ENCODE data around the gene RUNX2. TPM values are rescaled to one million over a fixed set of nuclear protein-coding genes. Genes with fewer than 3 reads are reported as not detected.

Gene RUNX2
- total and polyA plus RNA-seq, 9 of the 15 experiments (the other 6 are each of a cell fraction or from before 2014, with no cell fraction given) = 0.29 to 1.00 (median 0.43) TPM

- TF ChIP-seq ZNF699 (CRISPR knock-in tag; IDR thresholded peaks at IDR 0.05; ENCODE audit: insufficient replicate concordance) (no peak), DACH1 (IDR thresholded peaks at IDR 0.05; ENCODE audit: partially characterized antibody) (no peak), TCF7L2 (IDR thresholded peaks at IDR 0.05; ENCODE audit: low read depth, low read length) (no peak), RNF2 (IDR thresholded peaks at IDR 0.05) (no peak), SMARCB1 (IDR thresholded peaks at IDR 0.05; ENCODE audit: insufficient read length, low read depth) (no peak), ZNF41 (CRISPR knock-in tag; conservative IDR thresholded peaks at IDR 0.05) (no peak)
Observed at GRCh38 chr6:45663251-45664221, 335.4 kb downstream of the RUNX2 start (continued).

- Histone ChIP-seq H3K4me2 (ENCODE audit: insufficient read depth, low read length) (no peak overlapping the region), H4K20me1 (replicated peaks; ENCODE audit: control insufficient read depth, insufficient read depth, low read length) (no peaks in the 10 kb centered on the region), H3K36me3 (ENCODE audit: control insufficient read depth, insufficient read depth, low read length) (no peaks in the 10 kb centered on the region), H2AFZ (ENCODE audit: low read depth, low read length) (no peak overlapping the region), H3K4me1 (replicated peaks in 1 of 2; ENCODE audit: control insufficient read depth in 2 of 2, insufficient read depth in 2 of 2, low read length in 2 of 2) (peaks cover 0 to 9% of the 10 kb centered on the region in 2 experiments; a peak in 1 of 5 replicates), H3K9ac (ENCODE audit: insufficient read depth in 1 of 2, low read depth in 2 of 2, low read length in 2 of 2) (no peak overlapping the region), H3K4me3 (no peak overlapping the region), H3K27ac (ENCODE audit: extremely low read depth, low read depth, low read length) (no peak overlapping the region), H3K9me3 (replicated peaks; ENCODE audit: control insufficient read depth, insufficient read depth, low read depth, low read length) (no peaks in the 10 kb centered on the region), H3K9me1 (ENCODE audit: control insufficient read depth, insufficient read depth, low read length) (no peaks in the 10 kb centered on the region), H3K79me2 (ENCODE audit: control insufficient read depth, insufficient read depth, low read length) (no peaks in the 10 kb centered on the region), H3K27me3 (ENCODE audit: control insufficient read depth in 2 of 2, insufficient read depth in 2 of 2, low read length in 2 of 2) (peaks cover 34 to 65% of the 10 kb centered on the region in 2 experiments)
- in situ Hi-C loops (cut with MboI) (no loop called here), intact Hi-C loops (cut with micrococcal nuclease) (no loop called here)
- POLR2A ChIA-PET = no interaction called here
- no peak for FAIRE-seq
- ATAC-seq = no peak
- 3% methylated on average over 6 of the region's 6 CpGs for WGBS (ENCODE audit: insufficient coverage, low coverage, missing lambda C conversion rate)
- no peak for DNase-seq (ENCODE audit: extremely low read depth in 1 of 4, low spot score in 3 of 4)
- CTCF ChIA-PET (ENCODE audit: low intra/inter-chr PET ratio) = no interaction called here
- BruUV-seq (replicated peaks) = no TSS peak
- TF ChIP-seq ZNF263 (CRISPR knock-in tag; IDR thresholded peaks at IDR 0.05; ENCODE audit: borderline replicate concordance) (no peak), KLF1 (tag; IDR thresholded peaks at IDR 0.05) (no peak), ZNF212 (CRISPR knock-in tag; IDR thresholded peaks at IDR 0.05) (no peak), DLX4 (CRISPR knock-in tag; IDR thresholded peaks at IDR 0.05) (no peak), MBD2 (IDR thresholded peaks at IDR 0.05; ENCODE audit: borderline replicate concordance, low read depth) (no peak), CUX1 (CRISPR knock-in tag; IDR thresholded peaks at IDR 0.05) (no peak), FOXA1 (IDR thresholded peaks at IDR 0.05; ENCODE audit: borderline replicate concordance) (no peak), ESRRB (CRISPR knock-in tag; IDR thresholded peaks at IDR 0.05; ENCODE audit: borderline replicate concordance) (no peak), SP1 (CRISPR knock-in tag; IDR thresholded peaks at IDR 0.05) (no peak), PML (IDR thresholded peaks at IDR 0.05; ENCODE audit: low read length) (no peak)
Observed at GRCh38 chr6:45664707-45665106, 336.6 kb downstream of the RUNX2 start.

All from K562 (cell line).